ENCODE results near the gene BCAS2.

- TF ChIP-seq, protein P1, sequence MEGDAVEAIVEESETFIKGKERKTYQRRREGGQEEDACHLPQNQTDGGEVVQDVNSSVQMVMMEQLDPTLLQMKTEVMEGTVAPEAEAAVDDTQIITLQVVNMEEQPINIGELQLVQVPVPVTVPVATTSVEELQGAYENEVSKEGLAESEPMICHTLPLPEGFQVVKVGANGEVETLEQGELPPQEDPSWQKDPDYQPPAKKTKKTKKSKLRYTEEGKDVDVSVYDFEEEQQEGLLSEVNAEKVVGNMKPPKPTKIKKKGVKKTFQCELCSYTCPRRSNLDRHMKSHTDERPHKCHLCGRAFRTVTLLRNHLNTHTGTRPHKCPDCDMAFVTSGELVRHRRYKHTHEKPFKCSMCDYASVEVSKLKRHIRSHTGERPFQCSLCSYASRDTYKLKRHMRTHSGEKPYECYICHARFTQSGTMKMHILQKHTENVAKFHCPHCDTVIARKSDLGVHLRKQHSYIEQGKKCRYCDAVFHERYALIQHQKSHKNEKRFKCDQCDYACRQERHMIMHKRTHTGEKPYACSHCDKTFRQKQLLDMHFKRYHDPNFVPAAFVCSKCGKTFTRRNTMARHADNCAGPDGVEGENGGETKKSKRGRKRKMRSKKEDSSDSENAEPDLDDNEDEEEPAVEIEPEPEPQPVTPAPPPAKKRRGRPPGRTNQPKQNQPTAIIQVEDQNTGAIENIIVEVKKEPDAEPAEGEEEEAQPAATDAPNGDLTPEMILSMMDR (IDR thresholded peaks at IDR 0.05): no peak
- no peak for TF ChIP-seq POLR2A (IDR thresholded peaks at IDR 0.05)
Observed at GRCh38 chr1:114551400-114551799, 30.0 kb downstream of the BCAS2 start.

All from Peyer's patch (tissue), 4 donors.